Mesenchymal stem cell (in vitro differentiated cells and primary cell): Measurements from ENCODE around the gene ARID5B.
A peak's percentile ranks its signal among the peaks of the same experiment; 100 is the strongest.

ENCODE experiments used
- DNase-seq: peaks from one replicate; pipeline ENCODE4 v3.0.0-alpha.2; 2013
- H2AFZ ChIP-seq: one replicate; pipeline ENCODE4 v1.6.1; 2013; ENCODE audit warnings: low read depth, mild to moderate bottlenecking, control low read depth, inconsistent platforms, low read length, moderate library complexity
- H2AK5ac ChIP-seq: 2 replicates; pipeline ENCODE4 v1.6.1; 2013; ENCODE audit warnings: low read length, moderate library complexity, mild to moderate bottlenecking, inconsistent platforms; ENCODE audit not compliant: severe bottlenecking
- H2BK120ac ChIP-seq: one replicate; pipeline ENCODE4 v1.6.1; 2013; ENCODE audit warnings: low read depth, mild to moderate bottlenecking, inconsistent platforms, low read length, moderate library complexity
- H2BK12ac ChIP-seq, 2 experiments: one replicate each; pipeline ENCODE4 v1.6.1; 2013; ENCODE audit warnings: inconsistent platforms in 2 of 2, low read length in 2 of 2, mild to moderate bottlenecking in 2 of 2, moderate library complexity in 2 of 2, control low read depth in 1 of 2
- H2BK15ac ChIP-seq: one replicate; pipeline ENCODE4 v1.6.1; 2013; ENCODE audit warnings: mild to moderate bottlenecking, low read depth, inconsistent platforms; ENCODE audit not compliant: poor library complexity, severe bottlenecking
- H2BK5ac ChIP-seq: 2 replicates; pipeline ENCODE4 v1.6.1; 2013; ENCODE audit warnings: low read depth, mild to moderate bottlenecking, low read length, control low read depth, inconsistent platforms; ENCODE audit not compliant: poor library complexity, severe bottlenecking
- H3K14ac ChIP-seq, 2 experiments: one replicate each; pipeline ENCODE4 v1.6.1; 2013; ENCODE audit warnings: inconsistent platforms in 2 of 2, low read length in 2 of 2, control low read depth in 1 of 2, mild to moderate bottlenecking in 1 of 2, moderate library complexity in 1 of 2
- H3K18ac ChIP-seq, 2 experiments: one replicate each; pipeline ENCODE4 v1.6.1; 2013; ENCODE audit warnings: inconsistent platforms in 2 of 2, low read length in 2 of 2, control low read depth in 1 of 2, low read depth in 1 of 2, mild to moderate bottlenecking in 1 of 2
- H3K23ac ChIP-seq, 2 experiments: one replicate each; pipeline ENCODE4 v1.6.1; 2013; ENCODE audit warnings: inconsistent platforms in 2 of 2, low read length in 2 of 2, mild to moderate bottlenecking in 2 of 2, moderate library complexity in 2 of 2, control low read depth in 1 of 2
- H3K27ac ChIP-seq: 2 replicates; pipeline ENCODE4 v1.5.1; 2013; ENCODE audit warnings: mild to moderate bottlenecking, moderate library complexity, low read length, control low read depth, inconsistent platforms; ENCODE audit not compliant: poor library complexity, severe bottlenecking
- H3K27me3 ChIP-seq, 2 experiments: 2 replicates each; pipeline versions ENCODE4 v1.6.1 to v1.7.0; 2013; ENCODE audit warnings: low read length in 2 of 2, mild to moderate bottlenecking in 2 of 2, moderate library complexity in 2 of 2, control low read depth in 1 of 2, inconsistent platforms in 1 of 2; ENCODE audit not compliant: control insufficient read depth in 1 of 2, insufficient read depth in 1 of 2
- H3K36me3 ChIP-seq, 2 experiments: 2 replicates each; pipeline versions ENCODE4 v1.6.1 to v1.7.0; 2013; ENCODE audit warnings: low read length in 2 of 2, control low read depth in 1 of 2, inconsistent platforms in 1 of 2, low read depth in 1 of 2, mild to moderate bottlenecking in 1 of 2; ENCODE audit not compliant: insufficient read depth in 2 of 2, control insufficient read depth in 1 of 2
- H3K4ac ChIP-seq, 2 experiments: one replicate each; pipeline ENCODE4 v1.6.1; 2013; ENCODE audit warnings: inconsistent platforms in 2 of 2, low read length in 2 of 2, mild to moderate bottlenecking in 2 of 2, moderate library complexity in 2 of 2, control low read depth in 1 of 2, low read depth in 1 of 2
- H3K4me1 ChIP-seq: 2 replicates; pipeline ENCODE4 v1.6.1; 2013; ENCODE audit warnings: low read depth, low read length, control low read depth; ENCODE audit not compliant: control insufficient read depth, insufficient read depth
- H3K4me2 ChIP-seq: 2 replicates; pipeline ENCODE4 v1.6.1; 2013; ENCODE audit warnings: low read length, mild to moderate bottlenecking, inconsistent platforms; ENCODE audit not compliant: poor library complexity, severe bottlenecking
- H3K4me3 ChIP-seq, 2 experiments: 2 replicates each; pipeline versions ENCODE4 v1.5.1 to v1.7.0; 2013; ENCODE audit warnings: low read length in 2 of 2, mild to moderate bottlenecking in 2 of 2, control low read depth in 1 of 2, low read depth in 1 of 2; ENCODE audit not compliant: insufficient read depth in 1 of 2
- H3K79me1 ChIP-seq: replicated peaks from 2 replicates; pipeline ENCODE4 v1.6.1; 2013; ENCODE audit warnings: mild to moderate bottlenecking, control low read depth, low read length, inconsistent platforms; ENCODE audit not compliant: poor library complexity, severe bottlenecking
- H3K9ac ChIP-seq: 2 replicates; pipeline ENCODE4 v1.7.0; 2013; ENCODE audit warnings: mild to moderate bottlenecking, low read length, moderate library complexity
- H3K9me3 ChIP-seq: 2 replicates; pipeline ENCODE4 v1.7.0; 2013; ENCODE audit warnings: mild to moderate bottlenecking, low read length; ENCODE audit not compliant: control insufficient read depth
- H4K8ac ChIP-seq: one replicate; pipeline ENCODE4 v1.6.1; 2013; ENCODE audit warnings: inconsistent platforms, mild to moderate bottlenecking, low read length, moderate library complexity
- H4K91ac ChIP-seq: one replicate; pipeline ENCODE4 v1.6.1; 2013; ENCODE audit warnings: mild to moderate bottlenecking, low read length, inconsistent platforms
- WGBS: methylation state at CpG from one replicate; pipeline ENCODE4 v1.1.7; 2013; ENCODE audit warnings: mixed read lengths; 5-methylcytosine and 5-hydroxymethylcytosine counted together

The ARID5B gene

DNA sequence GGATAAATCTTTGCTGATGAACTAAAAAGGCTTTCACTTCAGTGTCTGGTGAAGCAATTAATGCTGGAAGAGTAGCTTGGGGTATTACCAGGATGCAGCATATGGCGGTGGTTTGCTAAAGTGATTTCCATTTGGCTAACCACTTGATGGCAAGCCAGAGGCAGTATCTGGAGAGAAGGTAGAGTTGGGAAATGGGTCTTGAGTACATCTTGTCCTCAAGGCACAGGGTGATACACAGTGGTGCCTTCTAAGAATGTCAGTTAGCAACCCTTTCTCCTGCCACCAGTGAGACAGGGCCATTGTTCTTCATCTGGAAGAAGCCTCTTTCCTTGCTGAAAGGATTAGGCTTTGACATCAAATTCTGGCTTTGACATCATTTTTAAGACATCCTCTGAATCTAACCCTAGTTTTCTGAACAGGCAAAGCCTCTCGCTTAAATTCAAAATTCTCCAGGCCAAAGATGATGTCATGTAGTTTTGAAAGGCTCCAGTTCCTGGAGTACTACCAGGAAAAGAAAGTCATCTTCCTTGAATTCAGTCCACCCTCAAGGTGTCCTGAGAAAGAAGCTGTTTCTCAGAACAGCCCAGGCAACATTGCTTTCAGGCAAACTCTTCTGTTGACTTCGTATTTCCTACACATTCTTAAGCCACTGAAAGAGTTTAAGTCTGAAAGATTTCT lies 162.4 kb downstream of the ARID5B start:
- Histone ChIP-seq H3K4me2 (no peak overlapping the region), H3K36me3 (peaks cover 13 to 94% of the 10 kb centered on the region in 2 experiments), H2BK12ac (no peak overlapping the region), H4K8ac (peak overlapping the region; percentile 45), H3K14ac (no peak overlapping the region), H3K4me3 (no peak overlapping the region), H3K18ac (peak overlapping the region in 1 of 2 experiments; percentile 55), H3K23ac (no peak overlapping the region), H2AK5ac (no peak overlapping the region), H3K9me3 (no peaks in the 10 kb centered on the region), H2BK5ac (no peak overlapping the region), H2AFZ (no peak overlapping the region), H3K79me1 (peaks cover 11% of the 10 kb centered on the region), H2BK120ac (no peak overlapping the region), H3K4ac (peak overlapping the region in 1 of 2 experiments; percentile 66), H3K9ac (peak overlapping the region; percentile 30), H3K27ac (peak overlapping the region; percentile 3), H3K4me1 (no peaks in the 10 kb centered on the region), H3K27me3 (no peaks in the 10 kb centered on the region), H2BK15ac (no peak overlapping the region), H4K91ac (no peak overlapping the region)
- DNase-seq, result peak; percentile 46
- 90% methylated on average over 3 of the region's 3 CpGs for WGBS

DNA sequence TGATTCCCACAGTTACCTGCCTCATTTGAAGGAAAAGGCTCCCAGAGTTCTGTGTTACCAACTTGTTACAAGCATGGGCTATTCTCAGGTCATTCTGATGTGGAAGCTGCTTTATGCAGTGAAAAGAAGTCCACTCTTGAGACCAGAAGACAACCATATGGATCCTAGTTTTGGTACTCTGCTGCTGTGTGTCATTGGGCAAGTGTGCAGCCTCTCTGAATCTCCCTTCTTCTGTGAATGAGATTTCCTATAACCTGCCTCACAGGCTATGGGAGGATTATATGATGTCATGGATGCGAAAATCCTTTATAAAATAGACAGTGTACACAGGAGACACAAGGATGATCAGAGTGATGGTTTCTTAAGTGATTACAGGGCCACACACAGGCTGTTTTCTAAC lies 166.1 kb downstream of the ARID5B start:
- no peak for DNase-seq
- WGBS, result 90% methylated on average over 1 of the region's 1 CpG
- H2BK15ac ChIP-seq, result no peak overlapping the region

DNA sequence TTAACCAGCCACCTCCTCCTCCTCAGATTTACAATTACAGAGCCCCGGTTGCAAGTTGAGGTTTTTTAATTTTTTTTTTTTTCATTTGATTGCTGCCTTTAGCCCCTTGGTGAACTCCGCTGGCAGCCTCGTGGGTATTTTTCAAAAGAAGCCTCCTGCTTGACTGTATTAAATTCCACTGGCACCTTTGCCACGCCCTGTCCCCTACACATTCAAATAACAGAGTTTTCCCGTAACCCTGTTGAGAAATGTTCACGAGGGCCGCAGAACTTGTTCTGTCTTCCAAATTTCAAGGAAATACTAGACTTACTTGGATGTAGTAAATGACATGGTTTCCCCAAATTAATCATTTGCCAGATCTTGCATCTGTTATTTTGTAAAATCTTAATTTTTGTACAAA lies 167.0 kb downstream of the ARID5B start:
- no peak overlapping the region for H3K4ac ChIP-seq
- H3K27me3 ChIP-seq, result no peaks in the 10 kb centered on the region
- H2BK5ac ChIP-seq, result no peak overlapping the region
- H2AFZ ChIP-seq, result no peak overlapping the region
- no peak overlapping the region for H3K23ac ChIP-seq
- WGBS, result 100% methylated on average over 4 of the region's 7 CpGs
- H2BK120ac ChIP-seq, result no peak overlapping the region
- no peak overlapping the region for H3K27ac ChIP-seq
- no peak overlapping the region for H4K8ac ChIP-seq
- no peak overlapping the region for H3K18ac ChIP-seq
- no peak overlapping the region for H2AK5ac ChIP-seq
- peaks cover 16% of the 10 kb centered on the region for H3K79me1 ChIP-seq
- H3K9me3 ChIP-seq, result no peaks in the 10 kb centered on the region
- no peak overlapping the region for H3K4me3 ChIP-seq
- DNase-seq, result no peak
- peaks cover 18 to 94% of the 10 kb centered on the region in 2 experiments for H3K36me3 ChIP-seq
- H3K4me2 ChIP-seq, result no peak overlapping the region
- no peak overlapping the region for H3K14ac ChIP-seq
- peaks cover 4% of the 10 kb centered on the region for H3K4me1 ChIP-seq
- H2BK12ac ChIP-seq, result no peak overlapping the region
- H2BK15ac ChIP-seq, result no peak overlapping the region
- H3K9ac ChIP-seq, result no peak overlapping the region
- no peak overlapping the region for H4K91ac ChIP-seq

More for the DNA sequence above, 166.1 kb downstream of the ARID5B start:
- peaks cover 16% of the 10 kb centered on the region for H3K79me1 ChIP-seq
- H2AK5ac ChIP-seq, result no peak overlapping the region
- H3K4me2 ChIP-seq, result no peak overlapping the region
- peaks cover 18 to 94% of the 10 kb centered on the region in 2 experiments for H3K36me3 ChIP-seq
- no peak overlapping the region for H2BK120ac ChIP-seq
- H3K4ac ChIP-seq, result no peak overlapping the region
- H3K4me3 ChIP-seq, result no peak overlapping the region
- no peak overlapping the region for H3K9ac ChIP-seq
- H4K8ac ChIP-seq, result no peak overlapping the region
- H3K4me1 ChIP-seq, result peaks cover 4% of the 10 kb centered on the region
- H2BK12ac ChIP-seq, result no peak overlapping the region
- no peak overlapping the region for H3K18ac ChIP-seq
- H3K9me3 ChIP-seq, result no peaks in the 10 kb centered on the region
- H2AFZ ChIP-seq, result no peak overlapping the region
- no peak overlapping the region for H3K27ac ChIP-seq
- H3K14ac ChIP-seq, result no peak overlapping the region
- no peak overlapping the region for H4K91ac ChIP-seq
- no peak overlapping the region for H3K23ac ChIP-seq
- no peaks in the 10 kb centered on the region for H3K27me3 ChIP-seq
- H2BK5ac ChIP-seq, result no peak overlapping the region

DNA sequence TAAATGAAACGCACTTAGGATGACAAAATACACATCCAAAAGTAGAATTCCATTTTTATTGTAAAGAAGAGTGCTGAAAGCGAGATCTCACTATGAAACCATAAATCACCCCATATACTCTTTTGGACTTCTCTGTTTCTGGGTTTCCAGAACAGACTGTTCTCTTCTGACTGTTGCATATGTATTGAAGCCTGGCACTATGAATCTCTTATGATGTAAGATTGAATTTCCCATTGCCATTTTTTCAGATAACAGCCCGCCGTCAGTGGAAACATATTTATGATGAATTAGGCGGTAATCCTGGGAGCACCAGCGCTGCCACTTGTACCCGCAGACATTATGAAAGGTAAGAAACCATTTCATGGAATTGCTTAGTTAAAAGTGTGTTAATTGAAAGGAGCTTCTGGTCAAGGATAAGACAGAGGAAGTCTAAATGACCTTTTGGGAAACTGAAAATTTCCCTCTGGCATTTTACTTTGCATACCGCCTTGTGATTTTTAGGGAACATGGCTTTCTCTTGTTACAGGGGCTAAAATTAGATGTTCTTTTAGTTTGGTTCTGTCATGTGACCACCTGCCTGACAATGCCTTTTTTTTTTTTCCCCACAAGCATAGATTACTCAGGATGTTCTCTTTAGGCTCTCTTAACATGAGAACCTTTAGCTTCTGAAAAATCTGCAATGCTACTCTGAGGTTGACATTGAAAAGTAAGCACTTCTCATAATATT lies 168.1 kb downstream of the ARID5B start:
- Histone ChIP-seq H3K4ac (no peak overlapping the region), H2AFZ (no peak overlapping the region), H4K91ac (no peak overlapping the region), H3K79me1 (peaks cover 20% of the 10 kb centered on the region), H2AK5ac (no peak overlapping the region), H3K18ac (no peak overlapping the region), H3K23ac (no peak overlapping the region), H2BK5ac (no peak overlapping the region), H3K9me3 (no peaks in the 10 kb centered on the region), H3K9ac (no peak overlapping the region), H3K4me1 (peaks cover 4% of the 10 kb centered on the region), H3K27me3 (no peaks in the 10 kb centered on the region), H3K36me3 (peaks cover 18 to 95% of the 10 kb centered on the region in 2 experiments), H2BK15ac (no peak overlapping the region), H3K4me3 (no peak overlapping the region), H4K8ac (no peak overlapping the region), H3K27ac (no peak overlapping the region), H2BK120ac (no peak overlapping the region), H3K4me2 (no peak overlapping the region), H3K14ac (no peak overlapping the region), H2BK12ac (no peak overlapping the region)
- no peak for DNase-seq
- 94% methylated on average over 7 of the region's 8 CpGs for WGBS
